ENCODE data around the gene CIP2A. TPM values are rescaled to one million over a fixed set of nuclear protein-coding genes. Genes with fewer than 3 reads are reported as not detected.
"Not testable (repeated sequence)": the region's sequence is repeated elsewhere in the genome, so short reads cannot be mapped to it uniquely, and the experiment has no call there.

Gene CIP2A
- 10 to 100 TPM; 50.1 to 50.9 TPM for total RNA-seq

GRCh38 chr3:108589081-108589997 is at the start of gene CIP2A, which contains the start of gene DZIP3:
TSS of gene CIP2A (minus strand) at chr3:108589438. CDS start at chr3:108589375, 63 bp downstream.
TSS of gene DZIP3 (plus strand) at chr3:108589722. CDS start at chr3:108605407, 15,685 bp downstream.
- CTCF ChIA-PET = interaction anchor here (0.7 to 2.3 kb wide), 6 partner anchors 10 to 251 kb away, joined by 3 to 11 read pairs (median 5); no protein-coding TSS in a partner anchor
- POLR2A ChIA-PET = interaction anchor here (0.5 to 1.9 kb wide), 6 partner anchors 10 to 631 kb away, joined by 3 to 10 read pairs (median 6); no protein-coding TSS in a partner anchor

DNA sequence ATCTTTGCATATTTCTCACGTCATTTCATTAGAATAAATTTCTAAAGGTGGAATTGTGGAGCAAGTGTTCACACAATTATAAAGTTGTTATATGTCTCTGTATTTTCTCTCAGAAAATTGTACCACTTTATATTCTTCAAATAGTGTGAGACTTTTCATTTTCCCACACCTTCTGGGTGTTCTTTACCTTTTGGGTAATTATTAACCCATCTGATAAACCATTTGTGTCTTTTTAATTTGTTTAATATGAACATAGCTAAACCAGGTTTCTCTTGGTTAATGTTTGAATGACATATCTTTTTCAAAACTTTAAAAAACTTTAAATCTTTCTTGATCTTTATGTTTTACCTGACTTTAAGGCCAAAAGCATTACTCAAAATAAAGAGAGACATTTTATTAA is 40.7 kb upstream of the CIP2A start:
- POLR2A ChIA-PET = no interaction called here
- CTCF ChIA-PET = no interaction called here

GRCh38 chr3:108623504-108623903 is 34.3 kb upstream of the CIP2A start:
- ChIA-PET POLR2A (no interaction called here), CTCF (interaction anchor here (0.6 kb wide), 1 partner anchor 79 kb away, joined by 3 read pairs; no protein-coding TSS in a partner anchor)

GRCh38 chr3:108620250-108620649 is 31.0 kb upstream of the CIP2A start:
- ChIA-PET CTCF (no interaction called here), POLR2A (no interaction called here)

DNA sequence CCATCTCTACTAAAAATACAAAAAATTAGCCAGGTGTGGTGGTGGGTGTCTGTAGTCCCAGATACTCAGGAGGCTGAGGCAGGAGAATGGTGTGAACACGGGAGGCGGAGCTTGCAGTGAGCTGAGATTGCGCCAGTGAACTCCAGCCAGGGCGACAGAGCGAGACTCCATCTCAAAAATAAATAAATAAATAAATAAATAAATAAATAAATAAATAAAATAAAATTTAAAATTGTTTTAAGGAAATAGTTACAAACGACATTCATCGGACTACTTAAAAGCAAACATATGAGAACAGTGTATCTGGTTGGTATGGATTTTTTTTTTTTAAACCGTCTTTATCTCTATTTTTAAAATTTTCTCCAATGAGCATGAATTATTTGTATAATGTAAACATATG is 26.9 kb upstream of the CIP2A start:
- POLR2A ChIA-PET, CTCF ChIA-PET: not testable (repeated sequence)

- CTCF ChIA-PET = no interaction called here
Observed at GRCh38 chr3:108610651-108611050, 21.4 kb upstream of the CIP2A start.

DNA sequence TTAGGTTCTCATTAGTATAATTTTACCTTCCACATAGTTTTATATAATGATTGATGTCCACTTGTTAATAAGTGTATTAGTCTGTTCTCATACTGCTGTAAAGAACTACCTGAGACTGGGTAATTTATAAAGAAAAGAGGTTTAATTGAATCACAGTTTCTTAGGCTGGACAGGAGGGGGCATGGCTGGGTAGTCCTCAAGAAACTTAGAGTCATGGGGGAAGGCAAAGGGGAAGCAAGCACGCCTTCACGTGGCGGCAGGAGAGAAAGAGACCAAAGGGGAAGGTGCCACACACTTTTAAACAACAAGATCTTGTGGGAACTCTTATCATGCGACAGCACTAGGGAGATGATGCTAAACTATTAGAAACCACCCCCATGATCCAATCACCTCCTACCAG is 19.5 kb upstream of the CIP2A start:
- ChIA-PET CTCF (no interaction called here), POLR2A (no interaction called here)

More at GRCh38 chr3:108610651-108611050, 21.4 kb upstream of the CIP2A start:
- POLR2A ChIA-PET = no interaction called here

- ChIA-PET CTCF (interaction anchor here (1.6 kb wide), 1 partner anchor 16 kb away, joined by 6 read pairs; the partner anchor contains the start of genes CIP2A and DZIP3), POLR2A (interaction anchor here (2.3 kb wide), 1 partner anchor 16 kb away, joined by 8 read pairs; the partner anchor contains the start of genes CIP2A and DZIP3)
Observed at GRCh38 chr3:108605491-108605890, 16.3 kb upstream of the CIP2A start.

- ChIA-PET CTCF (interaction anchor here (0.7 to 1.6 kb wide), 2 partner anchors 8 to 15 kb away, joined by 3 to 6 read pairs; partner anchors contain the start of genes CIP2A and DZIP3), POLR2A (interaction anchor here (2.3 kb wide), 1 partner anchor 15 kb away, joined by 8 read pairs; the partner anchor contains the start of genes CIP2A and DZIP3)
Observed at GRCh38 chr3:108605028-108605427, 15.8 kb upstream of the CIP2A start.

DNA sequence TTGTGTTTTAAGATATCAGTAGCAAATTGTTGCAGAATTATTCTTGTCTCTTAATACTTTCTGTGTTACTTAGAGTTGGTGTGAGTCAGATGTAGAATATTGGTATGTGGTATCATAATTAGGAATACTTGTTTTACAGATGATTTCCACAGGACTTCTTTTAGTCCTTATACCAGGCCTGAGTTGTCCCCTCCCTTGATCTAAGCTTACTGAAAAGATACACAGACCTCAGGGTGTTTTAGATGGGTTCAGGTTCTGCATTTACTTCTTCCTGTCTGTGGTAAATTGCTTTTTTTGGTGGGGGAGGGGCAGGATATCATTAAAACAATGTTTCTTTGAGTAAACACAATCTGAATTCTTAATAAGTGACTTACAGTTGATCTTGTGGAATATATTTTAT is 14.5 kb upstream of the CIP2A start:
- POLR2A ChIA-PET = interaction anchor here (0.5 kb wide), 1 partner anchor 14 kb away, joined by 4 read pairs; the partner anchor contains the start of genes CIP2A and DZIP3
- CTCF ChIA-PET = interaction anchor here (0.6 kb wide), 1 partner anchor 8 kb away, joined by 3 read pairs; no protein-coding TSS in a partner anchor

DNA sequence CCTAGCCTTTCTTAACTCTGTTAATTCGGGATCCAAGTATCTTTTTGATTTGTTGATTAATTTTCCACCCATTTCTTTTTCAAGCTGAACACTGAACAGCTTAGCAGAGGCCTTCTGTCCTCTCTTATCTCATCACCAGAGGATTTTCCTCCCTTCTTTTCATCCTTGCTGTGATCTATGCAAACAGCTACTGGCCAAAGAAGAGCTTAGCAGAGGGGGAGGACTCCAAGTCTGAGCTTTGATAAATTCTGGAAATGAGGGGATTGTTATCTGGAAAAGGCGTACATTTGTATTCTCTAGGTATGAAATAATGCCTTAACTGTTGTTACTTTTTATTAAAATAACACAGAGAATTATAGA is 13.7 kb upstream of the CIP2A start:
- CTCF ChIA-PET = interaction anchor here (1.3 kb wide), 1 partner anchor 14 kb away, joined by 4 read pairs; the partner anchor contains the start of genes CIP2A and DZIP3

GRCh38 chr3:108602249-108602934 is 13.2 kb upstream of the CIP2A start:
- ChIA-PET POLR2A (interaction anchor here (0.6 to 2.1 kb wide), 2 partner anchors 13 to 378 kb away, joined by 3 to 10 read pairs; partner anchors contain the start of genes CIP2A and DZIP3), CTCF (interaction anchor here (1.2 to 1.3 kb wide), 2 partner anchors 13 kb away, joined by 4 to 6 read pairs; partner anchors contain the start of genes CIP2A and DZIP3)

More for the DNA sequence above, 13.7 kb upstream of the CIP2A start:
- POLR2A ChIA-PET = interaction anchor here (2.1 kb wide), 1 partner anchor 13 kb away, joined by 10 read pairs; the partner anchor contains the start of genes CIP2A and DZIP3

GRCh38 chr3:108599677-108600409 is 10.6 kb upstream of the CIP2A start:
- ChIA-PET POLR2A (interaction anchor here (2.0 kb wide), 1 partner anchor 10 kb away, joined by 7 read pairs; the partner anchor contains the start of genes CIP2A and DZIP3), CTCF (interaction anchor here (3.3 kb wide), 1 partner anchor 10 kb away, joined by 11 read pairs; the partner anchor contains the start of genes CIP2A and DZIP3)

- ChIA-PET CTCF (interaction anchor here (3.3 kb wide), 1 partner anchor 8 kb away, joined by 11 read pairs; the partner anchor contains the start of genes CIP2A and DZIP3), POLR2A (interaction anchor here (2.0 kb wide), 1 partner anchor 9 kb away, joined by 7 read pairs; the partner anchor contains the start of genes CIP2A and DZIP3)
Observed at GRCh38 chr3:108598375-108598774, 9.1 kb upstream of the CIP2A start.

DNA sequence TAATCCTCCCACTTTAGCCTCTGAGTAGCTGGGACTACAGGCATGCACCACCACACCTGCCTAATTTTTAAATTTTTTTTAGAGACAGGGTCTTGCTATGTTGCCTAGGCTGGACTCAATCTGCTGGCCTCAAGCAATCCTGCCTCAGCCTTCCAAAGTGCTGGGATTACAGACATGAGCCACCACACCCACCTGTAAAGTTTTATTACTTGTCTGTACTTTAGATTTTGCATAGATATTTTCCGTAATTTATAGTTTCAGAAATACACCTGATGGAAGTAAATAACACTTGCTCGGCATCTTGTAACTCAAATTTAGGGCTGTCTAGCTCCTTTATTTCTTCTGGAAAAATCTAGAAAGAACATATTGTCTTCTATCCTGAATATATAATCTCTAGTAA is 6.1 kb upstream of the CIP2A start:
- POLR2A ChIA-PET = no interaction called here
- CTCF ChIA-PET = no interaction called here

- CTCF ChIA-PET = interaction anchor here (1.5 to 2.3 kb wide), 3 partner anchors 9 to 14 kb away, joined by 6 to 11 read pairs (median 6); no protein-coding TSS in a partner anchor
Observed at GRCh38 chr3:108590460-108590859, 1.2 kb upstream of the CIP2A start.

DNA sequence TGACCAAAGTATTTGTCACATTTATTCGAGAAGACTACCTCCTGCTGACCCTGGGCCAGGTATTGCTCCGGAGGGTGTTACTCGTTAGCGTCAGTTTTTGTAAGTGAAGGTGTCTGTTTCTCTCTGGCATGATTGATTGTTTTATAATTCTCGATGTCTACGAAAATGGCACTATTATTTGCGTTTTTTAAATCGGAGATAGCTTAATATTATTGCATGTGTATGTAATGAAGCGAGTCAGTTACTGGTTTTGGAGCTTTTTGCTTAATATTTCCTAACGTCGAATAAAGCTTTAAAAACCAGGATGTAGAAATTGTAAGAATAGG is 723 bp upstream of the CIP2A start:
- ChIA-PET CTCF (interaction anchor here (0.7 to 2.3 kb wide), 5 partner anchors 9 to 24 kb away, joined by 3 to 11 read pairs (median 6); no protein-coding TSS in a partner anchor), POLR2A (interaction anchor here (1.0 to 1.9 kb wide), 5 partner anchors 9 to 216 kb away, joined by 3 to 10 read pairs (median 7); no protein-coding TSS in a partner anchor)

More at GRCh38 chr3:108590460-108590859, 1.2 kb upstream of the CIP2A start:
- POLR2A ChIA-PET = interaction anchor here (1.5 to 1.9 kb wide), 3 partner anchors 8 to 15 kb away, joined by 7 to 10 read pairs (median 8); no protein-coding TSS in a partner anchor

DNA sequence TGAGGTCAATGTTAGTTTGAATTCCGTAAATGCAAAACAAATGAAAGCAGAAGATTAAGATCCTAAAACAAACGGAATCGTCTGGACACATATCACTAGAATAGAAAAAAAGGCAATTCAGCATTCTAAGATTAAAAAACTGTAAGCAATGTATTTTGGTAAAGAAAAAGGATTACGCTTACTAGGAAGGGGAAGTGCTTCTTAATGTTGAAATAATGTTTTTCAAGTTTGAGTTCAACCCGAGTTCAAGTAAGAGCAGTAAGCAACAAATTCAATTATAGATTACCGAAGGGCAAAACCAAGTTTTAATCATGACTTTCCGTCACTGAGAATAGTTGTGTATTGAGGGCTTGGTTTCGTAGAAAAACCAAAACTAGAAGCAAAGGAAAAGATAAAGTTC is 637 bp downstream of the CIP2A start:
- CTCF ChIA-PET = interaction anchor here (1.1 to 2.3 kb wide), 4 partner anchors 11 to 251 kb away, joined by 3 to 11 read pairs (median 5); no protein-coding TSS in a partner anchor
- POLR2A ChIA-PET = interaction anchor here (1.4 to 1.9 kb wide), 4 partner anchors 10 to 17 kb away, joined by 4 to 10 read pairs (median 8); no protein-coding TSS in a partner anchor

Measured in activated CD8-positive, alpha-beta memory T cell treated with anti-CD3 and anti-CD28 coated beads for 36 hours (primary cell).